Uterus (tissue), 2 donors: ENCODE data around the gene TBCA.

Source experiments
- POLR2A ChIP-seq, 2 donors: fragments of 450-650 bp; IDR thresholded peaks; one replicate each; pipeline ENCODE4 v1.6.1; 2016; ENCODE audit warnings: antibody characterized with exemption in 2 of 2, mild to moderate bottlenecking in 1 of 2, moderate library complexity in 1 of 2
- TF ChIP-seq, protein P1 (sequence below), 4 experiments: fragments of 200-600 bp in 2 of 4; fragments of 450-650 bp in 2 of 4; sonication (generic) in 2 of 4; IDR thresholded peaks; one replicate each; pipeline ENCODE4 v1.5.1; 2016 to 2019; ENCODE audit warnings: antibody characterized with exemption in 4 of 4, mild to moderate bottlenecking in 2 of 4, moderate library complexity in 1 of 4

DNA sequence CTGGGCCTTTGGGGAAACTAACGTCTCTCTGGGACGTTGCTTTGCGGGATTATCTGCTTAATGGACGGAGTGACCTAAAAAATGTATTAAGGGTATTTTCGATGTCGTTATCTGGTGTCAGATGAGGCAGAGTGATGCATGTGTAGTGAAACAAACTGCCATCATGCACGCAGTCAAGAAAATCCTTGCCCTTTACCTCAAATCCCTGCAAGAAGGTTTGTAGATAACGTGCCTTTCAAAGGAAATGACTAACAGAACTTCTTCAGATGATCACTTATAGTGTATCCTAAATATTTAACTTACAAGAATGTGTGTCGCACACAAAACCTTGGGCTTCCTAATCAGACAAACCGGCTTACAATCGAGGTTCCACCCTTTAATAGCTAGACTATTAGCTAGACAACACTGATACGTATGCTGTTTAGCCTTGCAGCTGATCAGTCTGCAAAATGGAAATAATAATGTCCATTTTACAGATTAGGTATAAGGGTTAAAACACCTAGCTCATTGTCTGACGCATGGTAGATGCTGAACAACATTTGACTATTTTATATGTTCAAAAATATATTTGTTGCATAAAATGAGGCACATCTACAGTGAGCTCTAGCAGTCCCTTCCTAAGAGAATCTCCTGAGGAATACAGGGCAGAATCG is 541 bp upstream of the TBCA start:
- TF ChIP-seq, protein P1, sequence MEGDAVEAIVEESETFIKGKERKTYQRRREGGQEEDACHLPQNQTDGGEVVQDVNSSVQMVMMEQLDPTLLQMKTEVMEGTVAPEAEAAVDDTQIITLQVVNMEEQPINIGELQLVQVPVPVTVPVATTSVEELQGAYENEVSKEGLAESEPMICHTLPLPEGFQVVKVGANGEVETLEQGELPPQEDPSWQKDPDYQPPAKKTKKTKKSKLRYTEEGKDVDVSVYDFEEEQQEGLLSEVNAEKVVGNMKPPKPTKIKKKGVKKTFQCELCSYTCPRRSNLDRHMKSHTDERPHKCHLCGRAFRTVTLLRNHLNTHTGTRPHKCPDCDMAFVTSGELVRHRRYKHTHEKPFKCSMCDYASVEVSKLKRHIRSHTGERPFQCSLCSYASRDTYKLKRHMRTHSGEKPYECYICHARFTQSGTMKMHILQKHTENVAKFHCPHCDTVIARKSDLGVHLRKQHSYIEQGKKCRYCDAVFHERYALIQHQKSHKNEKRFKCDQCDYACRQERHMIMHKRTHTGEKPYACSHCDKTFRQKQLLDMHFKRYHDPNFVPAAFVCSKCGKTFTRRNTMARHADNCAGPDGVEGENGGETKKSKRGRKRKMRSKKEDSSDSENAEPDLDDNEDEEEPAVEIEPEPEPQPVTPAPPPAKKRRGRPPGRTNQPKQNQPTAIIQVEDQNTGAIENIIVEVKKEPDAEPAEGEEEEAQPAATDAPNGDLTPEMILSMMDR (IDR thresholded peaks at IDR 0.05), result no peak
- no peak for TF ChIP-seq POLR2A (IDR thresholded peaks at IDR 0.05)
